PFSK-1 (cell line): ENCODE measurements around the gene RAD21L1.

Experiments
- FOXP2 ChIP-seq: optimal IDR thresholded peaks from 2 replicates; pipeline ENCODE3; 2011; ENCODE audit warnings: borderline replicate concordance, control low read depth, inconsistent platforms; ENCODE audit not compliant: insufficient read depth; ENCODE audit errors: extremely low read length, extremely low read depth
- POLR2AphosphoS5 ChIP-seq: IDR thresholded peaks from 2 replicates; pipeline ENCODE4 v1.6.1; 2012; ENCODE audit warnings: low read depth, mild to moderate bottlenecking, control low read depth, low read length, moderate library complexity
- REST ChIP-seq, 2 experiments: IDR thresholded peaks; 2 replicates each; pipeline versions ENCODE4 v1.6.1 to v1.8.0; 2011 to 2012; ENCODE audit warnings: low read depth in 2 of 2, low read length in 2 of 2, control low read depth in 1 of 2, inconsistent platforms in 1 of 2, mild to moderate bottlenecking in 1 of 2, moderate library complexity in 1 of 2; ENCODE audit not compliant: insufficient read depth in 1 of 2
- SIN3A ChIP-seq: IDR thresholded peaks from 2 replicates; pipeline ENCODE4 v1.6.1; 2012; ENCODE audit warnings: mild to moderate bottlenecking, low read length, moderate library complexity, borderline replicate concordance; ENCODE audit not compliant: insufficient read depth
- TAF1 ChIP-seq: IDR thresholded peaks from 2 replicates; pipeline ENCODE4 v1.6.1; 2012; ENCODE audit warnings: low read length, control low read depth, borderline replicate concordance; ENCODE audit not compliant: insufficient read depth

Gene RAD21L1

GRCh38 chr20:1300083-1300840 lies 74.4 kb downstream of the RAD21L1 start:
- no peak for TF ChIP-seq POLR2AphosphoS5
- TF ChIP-seq TAF1: no peak
- TF ChIP-seq SIN3A: no peak
- TF ChIP-seq REST (IDR thresholded peaks at IDR 0.05; ENCODE audit: insufficient read depth in 1 of 2, low read depth in 2 of 2, low read length in 2 of 2): no peak
- no peak for TF ChIP-seq FOXP2

GRCh38 chr20:1301031-1301529 lies 75.2 kb downstream of the RAD21L1 start:
- peak in 1 of 2 experiments; percentile 78; a peak in 2 of 4 replicates for TF ChIP-seq REST (IDR thresholded peaks at IDR 0.05; ENCODE audit: insufficient read depth in 1 of 2, low read depth in 2 of 2, low read length in 2 of 2)
- no peak for TF ChIP-seq POLR2AphosphoS5

DNA sequence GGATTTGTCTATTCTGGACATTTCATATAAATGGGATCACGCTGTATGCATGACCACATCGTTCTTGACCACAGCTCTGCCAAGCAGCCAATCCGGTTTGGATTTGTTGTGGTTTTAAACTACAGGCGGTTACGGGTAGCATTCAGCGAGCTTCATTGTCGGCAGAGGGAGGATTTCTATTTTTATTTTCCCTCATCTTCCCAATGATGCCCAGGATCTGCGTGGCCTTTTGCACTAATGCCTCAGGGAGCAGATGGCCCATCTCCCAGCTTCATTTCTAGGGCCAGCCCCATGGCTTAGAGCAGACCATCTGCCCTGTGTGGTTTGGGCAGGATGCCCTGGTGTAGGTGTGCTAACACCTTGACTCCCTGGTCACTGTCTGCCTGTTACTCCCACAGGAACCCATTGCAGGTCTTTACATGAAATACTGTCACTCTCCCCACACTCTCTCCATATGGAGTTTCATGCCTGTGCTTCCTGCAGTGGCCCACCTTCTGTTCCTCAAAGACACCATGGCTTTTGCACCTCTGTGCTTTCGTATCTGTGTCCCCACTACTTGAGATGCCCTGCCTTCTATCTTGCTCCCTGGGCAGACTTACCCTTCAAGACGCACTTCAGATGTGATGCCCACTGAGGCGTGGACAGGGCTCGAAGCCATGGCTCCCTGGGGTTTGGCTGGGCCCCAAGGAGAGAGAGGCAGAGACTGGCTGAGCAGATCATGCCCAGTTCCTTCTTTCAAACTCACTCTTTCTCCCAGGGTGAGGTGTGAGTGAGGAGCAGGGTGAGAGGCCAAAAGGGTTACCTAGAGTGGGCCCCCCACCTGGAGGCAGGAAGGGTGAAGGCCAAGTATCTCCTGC lies 77.1 kb downstream of the RAD21L1 start:
- no peak for TF ChIP-seq REST (IDR thresholded peaks at IDR 0.05; ENCODE audit: insufficient read depth in 1 of 2, low read depth in 2 of 2, low read length in 2 of 2)
- TF ChIP-seq POLR2AphosphoS5: no peak
- TF ChIP-seq TAF1: no peak
- no peak for TF ChIP-seq SIN3A
- TF ChIP-seq FOXP2: no peak

GRCh38 chr20:1304710-1305515 lies 79.1 kb downstream of the RAD21L1 start:
- no peak for TF ChIP-seq FOXP2
- no peak for TF ChIP-seq SIN3A
- no peak for TF ChIP-seq REST (IDR thresholded peaks at IDR 0.05; ENCODE audit: insufficient read depth in 1 of 2, low read depth in 2 of 2, low read length in 2 of 2)
- no peak for TF ChIP-seq POLR2AphosphoS5
- no peak for TF ChIP-seq TAF1
